Gastrocnemius medialis (tissue), 4 donors: ENCODE data around the gene HBA1.
"Not testable (repeated sequence)": the region's sequence is repeated elsewhere in the genome, so short reads cannot be mapped to it uniquely, and the experiment has no call there.

Source experiments
- CTCF ChIP-seq, 5 experiments: fragments of 450-650 bp in 3 of 5; fragments of 200-600 bp in 2 of 5; sonication (generic) in 2 of 5; IDR thresholded peaks in 4 of 5; conservative IDR thresholded peaks in 1 of 5; 1 replicate in 4 of 5; 2 replicates in 1 of 5; pipeline ENCODE4 v1.5.1; 2016 to 2019; ENCODE audit warnings: antibody characterized with exemption in 5 of 5, mild to moderate bottlenecking in 3 of 5, moderate library complexity in 3 of 5
- POLR2A ChIP-seq, 2 donors: fragments of 450-650 bp; IDR thresholded peaks; one replicate each; pipeline ENCODE4 v1.6.1; 2017; ENCODE audit warnings: antibody characterized with exemption in 2 of 2, mild to moderate bottlenecking in 2 of 2, moderate library complexity in 2 of 2

- TF ChIP-seq CTCF (IDR thresholded peaks at IDR 0.05 in 4 of 5, conservative IDR thresholded peaks at IDR 0.05 in 1 of 5); POLR2A (IDR thresholded peaks at IDR 0.05): not testable (repeated sequence)
Measured at GRCh38 chr16:176477-177382, at the start of gene HBA1.
